ENCODE measurements around the gene AGO3.
"Not testable (repeated sequence)": the region's sequence is repeated elsewhere in the genome, so short reads cannot be mapped to it uniquely, and the experiment has no call there.

Gene AGO3

DNA sequence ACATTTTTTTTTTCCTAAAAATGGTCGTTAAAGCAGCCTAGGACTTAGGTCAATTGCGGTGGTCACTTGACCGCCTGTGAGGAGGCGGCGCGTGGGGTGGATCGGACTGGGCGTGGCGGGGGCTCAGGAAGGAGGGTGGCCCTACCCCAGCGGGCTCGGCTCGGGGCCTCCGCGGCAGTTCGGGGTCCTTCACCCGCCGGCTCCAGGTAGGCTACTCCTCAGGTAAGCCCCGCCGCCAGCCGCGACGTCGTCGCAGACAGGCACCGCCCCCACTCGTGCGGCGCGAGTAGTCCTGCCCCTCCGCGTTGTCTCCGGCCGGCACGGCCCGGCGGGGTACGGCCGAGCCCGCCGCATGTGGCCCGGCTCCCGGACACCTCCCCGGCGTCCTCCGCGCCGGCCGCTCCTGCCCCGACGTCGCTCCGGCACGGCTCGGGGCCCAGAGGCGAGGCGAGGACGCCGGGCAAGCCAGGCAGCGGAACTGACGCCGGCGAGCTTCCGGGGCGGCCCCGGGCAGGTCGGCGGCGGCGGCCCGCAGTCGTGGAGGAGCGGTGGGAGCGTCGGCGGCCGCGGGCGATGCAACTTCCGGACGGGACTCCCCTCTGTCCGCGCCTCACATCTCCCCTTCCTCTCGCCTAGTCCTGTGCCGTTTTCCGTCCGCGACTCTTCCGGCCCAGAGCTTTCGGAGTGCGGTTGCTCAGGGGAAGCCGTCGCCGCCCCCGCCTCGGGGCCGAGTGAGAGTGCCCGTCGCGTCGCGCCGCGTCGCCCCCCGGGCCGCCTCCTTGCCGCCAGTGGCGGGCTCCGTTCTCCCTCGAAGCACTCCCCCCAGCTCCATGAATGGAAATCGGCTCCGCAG is at the start of gene AGO3:
Gene AGO3, plus strand, starts transcription at position 513 of the 853 bp plus-strand sequence. Its CDS starts 322 bp downstream, at position 835.
- DNase-seq (ENCODE audit: low read depth in 2 of 2) = peak; percentile 43 to 51

- DNase-seq (ENCODE audit: low read depth in 2 of 2) = no peak
These were observed 49.0 kb upstream of the AGO3 start for GRCh38 chr1:35881850-35882273.

GRCh38 chr1:35882586-35882944 is 48.3 kb upstream of the AGO3 start:
- no peak for DNase-seq (ENCODE audit: low read depth in 2 of 2)

- DNase-seq (ENCODE audit: low read depth in 2 of 2) = peak; percentile 76 to 82
These were observed 47.8 kb upstream of the AGO3 start, which contains the start of gene AGO1 for GRCh38 chr1:35882945-35883634. TSS of gene AGO1 (plus strand) at chr1:35883209. CDS start at chr1:35883422, 213 bp downstream.

DNA sequence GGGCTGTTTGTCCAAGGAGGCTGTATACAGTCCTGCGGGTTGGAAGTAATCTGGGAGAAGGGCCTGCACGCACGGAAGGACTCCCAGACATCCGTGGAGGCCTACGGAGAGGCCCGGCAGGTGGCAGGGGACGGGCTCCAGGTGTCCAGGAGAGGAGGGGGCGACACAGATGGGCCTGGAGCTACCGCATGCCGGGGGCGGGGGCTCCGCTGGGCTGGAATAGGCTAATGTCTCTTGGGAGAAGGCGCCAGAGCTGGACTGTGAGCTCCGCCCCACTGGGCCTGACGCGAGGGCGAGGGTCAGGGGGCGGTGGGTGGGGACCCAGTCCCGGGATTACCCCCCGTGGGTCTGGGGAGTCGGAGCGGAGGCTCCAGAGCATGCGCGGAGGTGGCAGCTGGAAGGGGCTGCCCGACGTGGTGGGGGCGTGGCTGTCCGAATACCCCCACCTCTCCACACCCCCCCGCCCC is 47.2 kb upstream of the AGO3 start:
- no peak for DNase-seq (ENCODE audit: low read depth in 2 of 2)

DNA sequence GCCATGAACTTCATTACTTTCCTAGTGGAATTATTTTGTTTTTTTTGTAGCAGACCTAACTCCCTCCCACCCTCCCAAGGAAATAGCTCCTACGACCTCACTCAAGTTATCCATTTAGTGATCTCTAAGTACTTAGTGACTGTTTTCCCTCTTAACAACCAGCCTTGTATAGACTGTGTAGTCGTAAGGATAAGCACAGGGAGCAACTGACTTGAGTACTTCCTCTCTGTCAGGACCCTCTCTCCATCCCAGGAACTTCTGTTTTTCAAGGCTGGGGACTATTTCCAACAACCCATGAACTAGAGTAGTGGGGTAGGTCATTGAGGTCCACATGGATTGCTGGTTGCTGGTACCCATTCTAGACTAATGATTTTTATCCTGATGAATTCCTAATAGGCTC is 46.0 kb upstream of the AGO3 start:
- no peak for DNase-seq (ENCODE audit: low read depth in 2 of 2)

DNA sequence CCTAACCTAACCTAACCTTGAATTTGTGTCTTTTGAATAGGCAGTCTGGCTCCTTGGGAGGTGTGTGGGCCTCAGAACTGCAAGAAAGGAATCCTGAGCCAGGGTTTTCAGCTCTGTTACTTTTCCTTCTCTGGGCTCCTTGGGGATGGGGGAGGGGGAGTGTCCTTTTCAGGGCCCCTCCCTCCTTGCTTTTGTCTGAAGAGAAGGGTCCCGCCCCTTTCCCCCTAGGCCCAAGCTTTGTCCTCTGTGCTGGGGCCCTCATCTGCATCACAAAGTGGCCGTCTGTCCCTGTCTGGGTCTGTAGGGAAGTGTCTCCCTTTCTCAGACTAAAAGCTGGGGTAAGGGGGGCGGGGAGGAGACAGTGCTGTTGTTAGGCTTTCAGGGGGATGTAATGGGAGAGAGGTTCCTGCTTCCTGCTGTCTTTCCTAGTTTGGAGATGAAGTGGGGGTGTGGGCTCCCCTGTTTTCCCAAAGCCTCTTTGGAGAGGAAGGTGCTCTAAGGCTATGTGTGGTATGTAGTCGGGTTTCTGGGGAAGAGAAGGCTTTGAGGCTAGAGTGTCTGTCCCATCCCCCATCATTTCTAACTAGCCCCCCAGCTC is 44.8 kb upstream of the AGO3 start:
- DNase-seq (ENCODE audit: low read depth in 2 of 2) = no peak

GRCh38 chr1:35886577-35887431 is 44.1 kb upstream of the AGO3 start:
- no peak for DNase-seq (ENCODE audit: low read depth in 2 of 2)

GRCh38 chr1:35887508-35887907 is 43.4 kb upstream of the AGO3 start:
- no peak for DNase-seq (ENCODE audit: low read depth in 2 of 2)

DNA sequence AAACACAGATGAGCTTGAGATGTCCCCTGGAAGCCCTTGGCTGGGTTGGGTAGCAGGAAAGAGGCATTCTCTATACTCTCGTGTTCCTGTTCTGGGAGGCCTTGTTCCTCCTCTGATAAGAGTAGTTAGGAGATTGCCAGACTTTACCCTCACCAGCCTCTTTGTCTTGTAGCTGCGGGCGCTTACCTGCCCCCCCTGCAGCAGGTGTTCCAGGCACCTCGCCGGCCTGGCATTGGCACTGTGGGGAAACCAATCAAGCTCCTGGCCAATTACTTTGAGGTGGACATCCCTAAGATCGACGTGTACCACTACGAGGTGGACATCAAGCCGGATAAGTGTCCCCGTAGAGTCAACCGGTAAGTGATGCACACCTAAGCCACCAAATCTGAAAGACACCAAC is 42.6 kb upstream of the AGO3 start:
- no peak for DNase-seq (ENCODE audit: low read depth in 2 of 2)

GRCh38 chr1:35888981-35889380 is 41.9 kb upstream of the AGO3 start:
- DNase-seq (ENCODE audit: low read depth in 2 of 2) = not testable (repeated sequence)

- DNase-seq (ENCODE audit: low read depth in 2 of 2) = no peak
These were observed 37.6 kb upstream of the AGO3 start for GRCh38 chr1:35893051-35893879.

GRCh38 chr1:35894183-35894582 is 36.7 kb upstream of the AGO3 start:
- no peak for DNase-seq (ENCODE audit: low read depth in 2 of 2)

DNA sequence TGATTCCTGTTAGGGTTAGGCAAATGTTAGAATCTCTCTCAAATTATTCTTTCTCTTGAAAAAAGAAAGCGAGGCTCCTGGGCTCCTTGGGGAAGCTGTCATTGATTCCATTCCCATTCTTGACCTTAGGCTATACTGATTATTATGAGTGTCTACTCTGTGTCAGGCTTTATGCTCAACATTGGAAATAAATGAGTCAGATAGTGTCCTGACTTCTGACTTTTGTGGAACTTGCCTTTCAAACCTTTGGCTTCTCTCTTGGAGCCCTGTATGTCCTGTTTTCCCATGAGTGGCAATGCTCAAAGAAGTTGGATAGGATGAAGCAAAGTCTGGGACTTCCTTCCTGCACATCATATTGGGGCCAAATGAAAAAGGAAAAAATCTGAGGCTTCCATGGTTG is 36.2 kb upstream of the AGO3 start:
- no peak for DNase-seq (ENCODE audit: low read depth in 2 of 2)

GRCh38 chr1:35899941-35900340 is 31.0 kb upstream of the AGO3 start:
- no peak for DNase-seq (ENCODE audit: low read depth in 2 of 2)

- DNase-seq (ENCODE audit: low read depth in 2 of 2) = no peak
These were observed 29.7 kb upstream of the AGO3 start for GRCh38 chr1:35901235-35901634.

DNA sequence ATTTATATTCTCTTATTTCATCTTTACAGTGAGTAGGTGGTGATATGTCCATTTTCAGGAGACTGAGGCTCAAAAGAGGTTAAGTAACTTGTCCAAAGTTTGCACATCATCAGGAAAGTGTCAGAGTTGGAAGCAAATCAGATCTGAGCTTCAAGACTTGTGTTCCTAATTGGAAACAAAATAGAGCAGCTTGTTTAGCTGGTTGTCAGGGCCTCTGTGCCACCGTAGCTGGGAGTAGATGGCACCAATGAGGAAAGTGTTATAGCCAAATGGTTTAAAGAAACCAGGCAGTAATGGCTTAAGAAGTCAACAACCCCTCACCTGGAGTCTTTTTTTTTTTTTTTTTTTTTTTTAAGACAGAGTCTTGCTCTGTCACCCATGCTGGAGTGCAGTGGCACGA is 28.2 kb upstream of the AGO3 start:
- no peak for DNase-seq (ENCODE audit: low read depth in 2 of 2)

DNA sequence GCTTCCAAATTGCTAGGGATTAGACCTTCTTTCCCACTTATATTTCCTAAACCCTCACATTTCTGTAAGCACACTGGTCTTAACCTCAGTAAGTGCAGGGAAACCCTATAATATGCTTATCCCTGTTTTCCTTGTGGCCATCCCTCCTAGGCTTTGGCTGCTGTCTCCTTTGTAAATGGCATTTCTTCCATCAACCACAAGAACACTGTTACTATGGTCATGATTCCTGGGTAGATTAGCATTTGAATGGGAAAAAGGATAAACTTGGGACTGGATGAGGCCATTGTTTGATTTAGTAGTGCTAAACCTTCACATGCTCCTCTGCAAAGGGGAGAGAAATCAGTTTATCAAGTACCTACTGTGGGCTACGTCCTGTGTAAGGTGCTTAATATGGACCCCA is 16.2 kb upstream of the AGO3 start:
- DNase-seq (ENCODE audit: low read depth in 2 of 2) = no peak

- no peak for DNase-seq (ENCODE audit: low read depth in 2 of 2)
These were observed 15.2 kb upstream of the AGO3 start for GRCh38 chr1:35915693-35916092.

GRCh38 chr1:35923791-35924221 is 7.1 kb upstream of the AGO3 start:
- DNase-seq (ENCODE audit: low read depth in 2 of 2) = no peak

DNA sequence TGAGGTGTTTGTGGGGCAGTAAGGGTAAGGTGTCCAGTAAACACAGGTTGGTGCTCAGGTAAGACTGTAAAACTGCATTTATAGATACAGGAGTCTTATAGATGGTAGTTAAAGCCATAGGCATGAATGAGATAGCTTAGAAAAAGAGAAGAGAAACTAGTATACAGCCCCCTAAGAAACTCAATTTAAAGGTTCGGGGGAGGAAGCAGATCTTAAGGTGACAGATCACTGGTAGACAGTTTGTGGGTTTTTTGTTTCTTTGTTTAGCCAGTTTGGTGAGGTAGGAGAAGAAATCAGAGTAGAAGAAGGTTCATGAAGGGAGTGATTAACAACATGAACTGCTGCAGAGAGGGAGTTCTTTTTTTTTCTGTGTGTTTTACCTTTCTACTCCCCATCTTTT is 6.1 kb upstream of the AGO3 start:
- no peak for DNase-seq (ENCODE audit: low read depth in 2 of 2)
